GM12874 (cell line): ENCODE results near the gene NFKBIL1.
A peak's percentile ranks its signal among the peaks of the same experiment; 100 is the strongest.

Experiments used
- CTCF ChIP-seq: IDR thresholded peaks from 2 replicates; pipeline ENCODE4 v1.5.1; 2011; ENCODE audit warnings: low read depth, mild to moderate bottlenecking, control low read depth, low read length, moderate library complexity; ENCODE audit not compliant: insufficient read depth

NFKBIL1 gene

GRCh38 chr6:31547727-31548543, 527 bp downstream of the NFKBIL1 start:
- TF ChIP-seq CTCF = no peak

- TF ChIP-seq CTCF = no peak
Measured at GRCh38 chr6:31548544-31548873, 1.1 kb downstream of the NFKBIL1 start.

GRCh38 chr6:31551371-31551770, 4.0 kb downstream of the NFKBIL1 start:
- peak; percentile 72 for TF ChIP-seq CTCF

DNA sequence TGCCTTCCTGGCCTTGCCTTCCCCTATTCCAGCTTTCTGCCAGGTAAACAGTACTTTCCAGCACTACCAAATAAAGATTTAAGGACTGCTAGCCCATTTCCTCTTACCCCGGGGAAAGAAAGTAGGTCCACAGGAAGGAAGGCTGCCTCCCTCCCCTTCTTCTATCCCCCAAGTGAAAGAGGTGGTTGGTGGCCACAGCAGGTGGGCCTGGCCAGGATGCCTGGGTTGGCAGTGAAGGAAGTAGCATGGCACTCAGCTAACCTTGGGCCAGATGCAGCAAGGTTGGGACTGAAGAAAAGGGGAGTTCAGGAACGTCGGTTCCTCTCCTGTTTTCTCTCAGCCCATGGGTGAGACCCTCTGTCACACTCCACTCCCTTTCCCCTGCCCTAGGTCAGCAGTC, 8.9 kb downstream of the NFKBIL1 start:
- no peak for TF ChIP-seq CTCF

GRCh38 chr6:31557443-31558317, 10.3 kb downstream of the NFKBIL1 start:
- TF ChIP-seq CTCF = no peak

DNA sequence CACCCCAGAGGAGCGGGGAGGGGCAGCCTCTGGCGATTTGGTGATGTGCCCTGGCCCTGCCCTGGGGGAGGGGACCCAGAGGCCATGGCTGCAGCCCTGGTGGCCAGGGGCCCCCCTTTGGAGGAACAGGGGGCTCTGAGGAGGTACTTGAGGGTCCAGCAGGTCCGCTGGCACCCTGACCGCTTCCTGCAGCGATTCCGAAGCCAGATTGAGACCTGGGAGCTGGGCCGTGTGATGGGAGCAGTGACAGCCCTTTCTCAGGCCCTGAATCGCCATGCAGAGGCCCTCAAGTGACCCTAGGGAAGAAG, 10.9 kb downstream of the NFKBIL1 start:
- TF ChIP-seq CTCF = no peak

GRCh38 chr6:31558631-31559500, 11.5 kb downstream of the NFKBIL1 start:
- TF ChIP-seq CTCF = no peak
